CD4-positive, alpha-beta T cell treated with Interleukin-2 at 100 ng/mL for 4 hours (primary cell): Measurements from ENCODE around the gene C1orf105.

ENCODE experiments used
- DNase-seq: peaks from one replicate; pipeline ENCODE4 v3.0.0-alpha.2; 2020; ENCODE audit warnings: low spot score

The C1orf105 gene

GRCh38 chr1:172457479-172458130 lies 37.1 kb downstream of the C1orf105 start:
- DNase-seq = no peak

GRCh38 chr1:172460177-172460576 lies 39.7 kb downstream of the C1orf105 start:
- DNase-seq = no peak

GRCh38 chr1:172460887-172461315 lies 40.4 kb downstream of the C1orf105 start:
- DNase-seq = no peak

GRCh38 chr1:172465617-172466016 lies 45.1 kb downstream of the C1orf105 start:
- DNase-seq = no peak

GRCh38 chr1:172466795-172467407 lies 46.4 kb downstream of the C1orf105 start:
- no peak for DNase-seq

- DNase-seq = no peak
These were observed 47.0 kb downstream of the C1orf105 start for GRCh38 chr1:172467446-172467845.

- DNase-seq = no peak
These were observed 47.8 kb downstream of the C1orf105 start for GRCh38 chr1:172468296-172468695.

GRCh38 chr1:172469717-172470116 lies 49.2 kb downstream of the C1orf105 start:
- DNase-seq = no peak

GRCh38 chr1:172470149-172470548 lies 49.7 kb downstream of the C1orf105 start:
- DNase-seq = no peak

GRCh38 chr1:172471666-172472065 lies 51.2 kb downstream of the C1orf105 start:
- no peak for DNase-seq

GRCh38 chr1:172472495-172472894 lies 52.0 kb downstream of the C1orf105 start:
- no peak for DNase-seq

GRCh38 chr1:172473302-172473701 lies 52.8 kb downstream of the C1orf105 start:
- DNase-seq = no peak

- no peak for DNase-seq
These were observed 53.4 kb downstream of the C1orf105 start for GRCh38 chr1:172473842-172474241.

GRCh38 chr1:172476218-172476811 lies 55.8 kb downstream of the C1orf105 start:
- DNase-seq = no peak

GRCh38 chr1:172477216-172477615 lies 56.7 kb downstream of the C1orf105 start:
- DNase-seq = no peak

GRCh38 chr1:172477741-172478140 lies 57.3 kb downstream of the C1orf105 start:
- DNase-seq = no peak

- DNase-seq = no peak
These were observed 58.0 kb downstream of the C1orf105 start for GRCh38 chr1:172478485-172478884.

- DNase-seq = no peak
These were observed 59.9 kb downstream of the C1orf105 start for GRCh38 chr1:172480431-172480830.

GRCh38 chr1:172482044-172482443 lies 61.6 kb downstream of the C1orf105 start:
- DNase-seq = no peak

GRCh38 chr1:172483448-172483847 lies 63.0 kb downstream of the C1orf105 start:
- DNase-seq = no peak

- DNase-seq = no peak
These were observed 63.8 kb downstream of the C1orf105 start for GRCh38 chr1:172484252-172484651.

GRCh38 chr1:172485626-172486025 lies 65.1 kb downstream of the C1orf105 start:
- no peak for DNase-seq

GRCh38 chr1:172486805-172487454 lies 66.4 kb downstream of the C1orf105 start:
- no peak for DNase-seq
